Astrocyte of the spinal cord (primary cell): ENCODE results near the gene CDK14.

ENCODE experiments used
- DNase-seq: peaks from one replicate; pipeline ENCODE4 v3.0.0; 2011; ENCODE audit warnings: low read depth, low spot score
- H3K4me3 ChIP-seq: 2 replicates; pipeline ENCODE4 v1.5.1; 2011; ENCODE audit warnings: low read depth, mild to moderate bottlenecking, low read length, moderate library complexity
- in situ Hi-C: cut with HindIII; loops from 2 replicates; pipeline ENCODE4 v1.10.0; 2017; ENCODE audit warnings: low sequenced_read_pairs
- TF ChIP-seq, protein P1 (sequence below): IDR thresholded peaks from 2 replicates; pipeline ENCODE4 v1.5.1; 2012; ENCODE audit warnings: low read depth, mild to moderate bottlenecking, low read length, inconsistent platforms

The CDK14 gene

DNA sequence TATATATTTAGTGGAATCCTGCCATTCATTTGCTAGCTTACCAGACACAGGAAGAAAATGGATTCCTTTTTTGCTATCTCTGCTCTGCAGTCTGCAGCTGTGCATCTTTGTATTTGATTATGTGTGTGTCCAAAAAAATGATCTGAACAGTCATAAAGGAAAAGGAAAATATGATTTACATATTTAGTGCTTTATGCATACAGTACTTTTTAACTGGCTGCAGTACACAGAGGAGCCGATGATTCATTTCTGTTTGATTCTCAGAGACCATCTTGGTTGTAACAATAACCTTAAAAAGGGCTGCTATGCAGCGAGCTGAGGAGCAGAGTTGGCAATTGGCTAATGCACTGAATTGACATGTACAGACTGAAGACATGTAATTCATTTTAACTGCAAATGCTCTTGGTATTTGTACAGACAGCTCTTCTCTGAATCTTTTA lies 516.8 kb downstream of the CDK14 start:
- in situ Hi-C loops = no loop called here
- no peak overlapping the region for H3K4me3 ChIP-seq
- peak; percentile 42 for DNase-seq
- TF ChIP-seq, protein P1, sequence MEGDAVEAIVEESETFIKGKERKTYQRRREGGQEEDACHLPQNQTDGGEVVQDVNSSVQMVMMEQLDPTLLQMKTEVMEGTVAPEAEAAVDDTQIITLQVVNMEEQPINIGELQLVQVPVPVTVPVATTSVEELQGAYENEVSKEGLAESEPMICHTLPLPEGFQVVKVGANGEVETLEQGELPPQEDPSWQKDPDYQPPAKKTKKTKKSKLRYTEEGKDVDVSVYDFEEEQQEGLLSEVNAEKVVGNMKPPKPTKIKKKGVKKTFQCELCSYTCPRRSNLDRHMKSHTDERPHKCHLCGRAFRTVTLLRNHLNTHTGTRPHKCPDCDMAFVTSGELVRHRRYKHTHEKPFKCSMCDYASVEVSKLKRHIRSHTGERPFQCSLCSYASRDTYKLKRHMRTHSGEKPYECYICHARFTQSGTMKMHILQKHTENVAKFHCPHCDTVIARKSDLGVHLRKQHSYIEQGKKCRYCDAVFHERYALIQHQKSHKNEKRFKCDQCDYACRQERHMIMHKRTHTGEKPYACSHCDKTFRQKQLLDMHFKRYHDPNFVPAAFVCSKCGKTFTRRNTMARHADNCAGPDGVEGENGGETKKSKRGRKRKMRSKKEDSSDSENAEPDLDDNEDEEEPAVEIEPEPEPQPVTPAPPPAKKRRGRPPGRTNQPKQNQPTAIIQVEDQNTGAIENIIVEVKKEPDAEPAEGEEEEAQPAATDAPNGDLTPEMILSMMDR = no peak

DNA sequence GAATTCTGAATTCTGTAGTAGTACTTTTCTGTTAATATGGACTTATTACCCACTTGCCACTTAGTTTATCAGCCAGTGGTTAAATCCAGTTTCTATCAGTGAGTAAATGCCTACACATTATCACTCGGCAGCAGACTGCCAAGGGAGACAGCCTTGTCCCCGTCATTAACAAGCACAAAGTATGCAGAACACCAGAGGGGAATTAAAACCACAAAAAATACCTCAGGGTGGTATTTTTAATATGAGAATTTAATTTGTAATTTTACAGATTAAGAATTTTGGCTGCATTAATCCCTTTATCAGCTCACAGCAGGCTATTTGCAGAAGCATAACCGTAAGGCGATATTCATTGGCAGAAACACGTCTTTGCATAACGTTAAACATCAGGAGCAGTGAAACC lies 518.1 kb downstream of the CDK14 start:
- in situ Hi-C loops = no loop called here
- no peak for DNase-seq
- TF ChIP-seq, protein P1 = no peak
- no peak overlapping the region for H3K4me3 ChIP-seq

DNA sequence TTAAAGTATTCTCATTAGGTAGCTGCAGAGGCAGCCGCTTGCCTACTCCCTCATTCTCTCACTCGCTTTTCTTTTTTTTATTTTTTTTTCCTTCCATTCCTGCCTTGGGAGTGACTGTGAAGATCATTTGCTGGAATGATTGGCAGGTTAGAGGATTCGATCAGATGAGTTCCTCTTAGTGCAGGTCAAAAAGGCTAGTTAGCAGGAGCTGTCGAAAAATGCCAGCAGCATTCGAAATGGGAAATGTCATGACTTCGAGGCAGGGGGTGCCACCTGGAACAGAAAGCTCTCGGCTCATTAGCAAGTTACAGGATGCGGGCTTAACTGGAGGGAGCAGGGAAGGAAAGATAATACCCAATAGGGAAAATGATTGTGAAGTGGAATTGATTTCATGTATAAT lies 530.6 kb downstream of the CDK14 start:
- DNase-seq = no peak
- in situ Hi-C loops = no loop called here
- H3K4me3 ChIP-seq = no peak overlapping the region
- TF ChIP-seq, protein P1 = no peak

DNA sequence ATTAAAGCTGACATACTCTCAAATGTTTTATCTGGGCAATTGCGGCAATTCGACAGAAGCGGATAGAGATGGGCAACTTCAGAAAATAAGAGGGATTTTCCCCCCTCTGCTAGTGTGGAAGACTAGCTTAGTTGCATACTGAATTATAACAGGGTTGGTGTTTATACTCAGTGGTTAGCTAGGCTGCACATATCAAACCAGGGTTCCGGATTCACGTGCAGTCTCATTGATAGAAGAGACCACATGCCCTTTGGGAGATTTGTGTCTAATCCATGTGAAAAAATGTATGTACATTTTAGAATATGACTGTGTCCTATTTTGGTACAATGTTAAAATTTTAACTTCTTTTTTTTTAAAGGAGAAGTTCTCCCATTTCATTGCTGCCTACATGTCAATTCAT lies 531.2 kb downstream of the CDK14 start:
- in situ Hi-C loops = no loop called here
- no peak for DNase-seq
- TF ChIP-seq, protein P1 = no peak
- H3K4me3 ChIP-seq = no peak overlapping the region

DNA sequence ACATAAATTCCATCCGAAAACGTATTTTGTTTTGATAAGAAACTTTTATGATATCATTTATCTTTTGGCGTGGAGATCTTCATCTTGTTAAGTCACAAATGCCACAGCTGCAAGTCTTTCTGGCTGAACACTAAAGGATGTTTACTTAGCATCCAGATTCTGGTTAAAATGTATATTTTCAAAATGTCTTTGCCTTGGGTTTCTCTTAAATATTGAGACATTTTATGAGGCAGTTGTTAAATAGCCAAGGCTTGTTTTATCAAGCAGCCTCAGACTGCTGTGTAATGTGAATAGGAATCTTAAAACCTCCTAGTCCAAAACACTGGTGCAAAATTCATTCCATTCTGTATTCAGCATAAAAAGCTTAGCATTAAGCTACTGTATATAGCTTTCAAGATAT lies 531.8 kb downstream of the CDK14 start:
- TF ChIP-seq, protein P1 = no peak
- in situ Hi-C loops = no loop called here
- no peak overlapping the region for H3K4me3 ChIP-seq
- no peak for DNase-seq

DNA sequence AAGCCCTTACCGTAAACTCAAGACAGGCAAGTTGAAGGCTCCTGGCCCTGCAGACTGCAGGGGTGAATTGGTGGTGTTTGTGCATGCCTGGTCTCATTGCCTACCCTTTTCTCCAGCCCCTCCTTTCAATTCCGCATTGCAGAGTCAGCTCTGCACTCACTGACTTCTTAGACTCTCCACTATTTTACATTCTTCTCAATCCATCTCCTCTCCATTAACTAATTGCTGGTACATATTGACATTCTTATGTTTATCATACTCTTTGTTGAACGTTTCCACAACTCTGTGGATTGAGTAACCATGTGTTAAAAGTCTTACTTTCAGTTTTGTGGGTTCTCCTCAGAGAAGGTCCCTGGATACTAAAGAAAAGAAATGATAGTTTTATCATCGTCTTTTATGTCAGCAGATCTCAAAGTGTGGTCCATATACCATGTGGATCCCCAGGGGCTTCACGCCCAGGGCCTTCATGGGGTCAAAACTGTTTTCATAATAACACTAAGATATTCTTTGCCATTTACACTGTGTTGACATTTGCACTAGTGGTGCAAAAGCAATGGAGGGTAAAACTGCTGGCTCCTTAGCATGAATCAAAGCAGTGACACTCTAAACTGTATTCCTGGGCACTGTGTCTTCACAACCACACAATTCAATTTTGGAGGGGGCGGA lies 532.7 kb downstream of the CDK14 start:
- peak; percentile 6 for DNase-seq
- no peak overlapping the region for H3K4me3 ChIP-seq
- in situ Hi-C loops = no loop called here
- TF ChIP-seq, protein P1 = no peak

DNA sequence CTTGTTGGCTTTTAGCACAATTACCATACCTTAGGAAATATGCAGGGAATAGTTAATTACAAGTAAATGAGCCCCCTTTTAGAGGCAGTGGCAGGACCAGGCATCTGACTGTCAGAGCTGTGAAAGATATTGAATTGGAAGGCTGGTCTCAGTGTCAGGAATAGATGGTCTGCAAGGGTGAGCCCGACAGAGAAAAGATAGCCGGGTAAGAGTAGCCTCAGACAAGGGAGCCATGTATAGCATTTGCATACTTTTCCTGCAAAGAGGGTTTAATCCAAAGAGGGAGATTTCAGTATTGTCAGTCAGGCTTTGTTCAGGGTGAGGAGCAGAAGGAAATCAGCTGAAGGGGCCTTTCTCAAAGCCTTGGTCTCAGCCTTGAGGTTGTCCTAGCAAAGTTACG lies 539.2 kb downstream of the CDK14 start:
- in situ Hi-C loops = no loop called here
- DNase-seq = no peak
- TF ChIP-seq, protein P1 = no peak
- H3K4me3 ChIP-seq = no peak overlapping the region
